ENCODE results near the gene KLRC3. TPM values are rescaled to one million over a fixed set of nuclear protein-coding genes. Genes with fewer than 3 reads are reported as not detected.
A peak's percentile ranks its signal among the peaks of the same experiment; 100 is the strongest.

The KLRC3 gene
- total RNA-seq, 1 experiment from 2014 or later, result not detected

GRCh38 chr12:10363658-10363913 is 56.8 kb downstream of the KLRC3 start:
- CTCF ChIA-PET, result no interaction called here
- no TSS peak for BruUV-seq (replicated peaks)
- DNase-seq (ENCODE audit: low spot score), result no peak
- intact Hi-C loops (cut with micrococcal nuclease; ENCODE audit: unreplicated experiment), result no loop called here
- no peaks in the 10 kb centered on the region for H3K27me3 ChIP-seq (replicated peaks; ENCODE audit: insufficient read depth, low read depth, low read length, poor library complexity)
- H3K9me3 ChIP-seq (ENCODE audit: low read depth, low read length, poor library complexity, severe bottlenecking), result no peaks in the 10 kb centered on the region
- H3K4me3 ChIP-seq (ENCODE audit: low read depth, low read length, poor library complexity, severe bottlenecking), result no peak overlapping the region
- TF ChIP-seq CTCF (conservative IDR thresholded peaks at IDR 0.05; ENCODE audit: low read depth, low read length) (no peak), EZH2 (IDR thresholded peaks at IDR 0.05; ENCODE audit: borderline replicate concordance, low read depth, low read length, poor library complexity, severe bottlenecking) (no peak)
- POLR2A ChIA-PET (ENCODE audit: low non-redundant PET), result no interaction called here
- H3K36me3 ChIP-seq (ENCODE audit: insufficient read depth, low read length, poor library complexity, severe bottlenecking), result no peaks in the 10 kb centered on the region
- H3K4me1 ChIP-seq (ENCODE audit: insufficient read depth, low read length, poor library complexity, severe bottlenecking), result peaks cover 28% of the 10 kb centered on the region
- H3K27ac ChIP-seq (ENCODE audit: low read depth, low read length, poor library complexity, severe bottlenecking), result peak overlapping the region; percentile 69

GRCh38 chr12:10362828-10363657 is 57.4 kb downstream of the KLRC3 start:
- intact Hi-C loops (cut with micrococcal nuclease; ENCODE audit: unreplicated experiment), result no loop called here
- TF ChIP-seq EZH2 (IDR thresholded peaks at IDR 0.05; ENCODE audit: borderline replicate concordance, low read depth, low read length, poor library complexity, severe bottlenecking) (no peak), CTCF (conservative IDR thresholded peaks at IDR 0.05; ENCODE audit: low read depth, low read length) (no peak)
- Histone ChIP-seq H3K36me3 (ENCODE audit: insufficient read depth, low read length, poor library complexity, severe bottlenecking) (no peaks in the 10 kb centered on the region), H3K4me1 (ENCODE audit: insufficient read depth, low read length, poor library complexity, severe bottlenecking) (peaks cover 28% of the 10 kb centered on the region), H3K9me3 (ENCODE audit: low read depth, low read length, poor library complexity, severe bottlenecking) (no peaks in the 10 kb centered on the region), H3K27ac (ENCODE audit: low read depth, low read length, poor library complexity, severe bottlenecking) (no peak overlapping the region), H3K4me3 (ENCODE audit: low read depth, low read length, poor library complexity, severe bottlenecking) (no peak overlapping the region), H3K27me3 (replicated peaks; ENCODE audit: insufficient read depth, low read depth, low read length, poor library complexity) (no peaks in the 10 kb centered on the region)
- ChIA-PET CTCF (no interaction called here), POLR2A (ENCODE audit: low non-redundant PET) (no interaction called here)
- BruUV-seq (replicated peaks), result no TSS peak
- DNase-seq (ENCODE audit: low spot score), result no peak

- Histone ChIP-seq H3K36me3 (ENCODE audit: insufficient read depth, low read length, poor library complexity, severe bottlenecking) (no peaks in the 10 kb centered on the region), H3K4me1 (ENCODE audit: insufficient read depth, low read length, poor library complexity, severe bottlenecking) (peaks cover 28% of the 10 kb centered on the region), H3K9me3 (ENCODE audit: low read depth, low read length, poor library complexity, severe bottlenecking) (no peaks in the 10 kb centered on the region), H3K4me3 (ENCODE audit: low read depth, low read length, poor library complexity, severe bottlenecking) (no peak overlapping the region), H3K27me3 (replicated peaks; ENCODE audit: insufficient read depth, low read depth, low read length, poor library complexity) (no peaks in the 10 kb centered on the region), H3K27ac (ENCODE audit: low read depth, low read length, poor library complexity, severe bottlenecking) (no peak overlapping the region)
- TF ChIP-seq EZH2 (IDR thresholded peaks at IDR 0.05; ENCODE audit: borderline replicate concordance, low read depth, low read length, poor library complexity, severe bottlenecking), result no peak
- TF ChIP-seq CTCF (conservative IDR thresholded peaks at IDR 0.05; ENCODE audit: low read depth, low read length), result no peak
- DNase-seq (ENCODE audit: low spot score), result no peak
- POLR2A ChIA-PET (ENCODE audit: low non-redundant PET), result no interaction called here
- intact Hi-C loops (cut with micrococcal nuclease; ENCODE audit: unreplicated experiment), result no loop called here
- CTCF ChIA-PET, result no interaction called here
- no TSS peak for BruUV-seq (replicated peaks)
These were observed 58.1 kb downstream of the KLRC3 start for GRCh38 chr12:10362325-10362724.

Other genes starting within 250 kb of the KLRC3 start
- gene OLR1, start 248.5 kb downstream of the KLRC3 start, total RNA-seq (2021), result not detected in 2 replicates
- gene TMEM52B, start 241.6 kb downstream of the KLRC3 start, total RNA-seq (2021), result 0.24 TPM in 1 of 2 replicates, not detected in the other
- gene GABARAPL1, start 207.7 kb downstream of the KLRC3 start, total RNA-seq (2021), result 63.3 and 70.6 TPM in 2 replicates
- gene KLRD1, start 112.7 kb downstream of the KLRC3 start, total RNA-seq (2021), result 0.02 and 0.31 TPM in 2 replicates
- gene KLRK1, start 30.6 kb downstream of the KLRC3 start, total RNA-seq (2021), result 0.17 TPM in 1 of 2 replicates, not detected in the other
- gene KLRC4, start 10.8 kb downstream of the KLRC3 start, total RNA-seq (2021), result not detected in 2 replicates
- gene KLRC2, start 15.4 kb upstream of the KLRC3 start, total RNA-seq (2021), result not detected in 2 replicates
- gene KLRC1, start 32.8 kb upstream of the KLRC3 start, total RNA-seq (2021), result not detected in 2 replicates
- 3.8 and 5.1 TPM in 2 replicates for gene EIF2S3B, start 85.3 kb upstream of the KLRC3 start, total RNA-seq (2021)
- gene MAGOHB, start 193.0 kb upstream of the KLRC3 start, total RNA-seq (2021), result 68.6 and 72.0 TPM in 2 replicates